GM18498 (cell line): ENCODE results near the gene ADIPOR2.
"Not testable (repeated sequence)": the region's sequence is repeated elsewhere in the genome, so short reads cannot be mapped to it uniquely, and the experiment has no call there.

Source experiments
- ATAC-seq: cut with Tn5 transposase; IDR thresholded peaks from one replicate; pipeline ENCODE4 v1.9.1; 2021; ENCODE audit warnings: mild to moderate bottlenecking, moderate library complexity; ENCODE audit not compliant: unreplicated experiment

The ADIPOR2 gene

GRCh38 chr12:1731019-1731687 is 40.3 kb downstream of the ADIPOR2 start:
- no peak for ATAC-seq

- not testable (repeated sequence) for ATAC-seq
These were observed 40.8 kb downstream of the ADIPOR2 start for GRCh38 chr12:1731688-1732078.

DNA sequence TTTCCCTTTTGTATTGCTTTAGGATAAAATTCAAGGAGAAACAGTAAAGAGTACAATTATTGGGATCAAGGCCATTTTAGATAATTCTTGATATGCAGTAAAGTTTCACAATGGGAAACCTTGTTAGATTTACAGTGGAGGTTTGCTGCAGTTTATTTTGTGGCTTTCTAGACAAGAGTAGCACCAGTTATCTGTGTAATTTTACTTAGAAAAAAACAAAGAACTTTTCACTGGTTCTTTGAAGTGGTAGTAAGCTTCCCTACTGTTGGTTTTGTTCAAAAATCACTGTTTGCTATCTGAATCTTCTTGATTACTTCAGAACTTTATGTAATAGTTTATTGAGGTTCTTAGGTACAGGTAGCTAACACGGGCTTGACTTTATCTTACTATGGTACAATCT is 42.0 kb downstream of the ADIPOR2 start:
- ATAC-seq, result no peak

GRCh38 chr12:1733712-1734111 is 42.8 kb downstream of the ADIPOR2 start:
- ATAC-seq, result not testable (repeated sequence)

- ATAC-seq, result no peak
These were observed 46.9 kb downstream of the ADIPOR2 start for GRCh38 chr12:1737652-1738286.

GRCh38 chr12:1738446-1738845 is 47.6 kb downstream of the ADIPOR2 start:
- ATAC-seq, result no peak

- no peak for ATAC-seq
These were observed 48.5 kb downstream of the ADIPOR2 start for GRCh38 chr12:1739368-1739767.

DNA sequence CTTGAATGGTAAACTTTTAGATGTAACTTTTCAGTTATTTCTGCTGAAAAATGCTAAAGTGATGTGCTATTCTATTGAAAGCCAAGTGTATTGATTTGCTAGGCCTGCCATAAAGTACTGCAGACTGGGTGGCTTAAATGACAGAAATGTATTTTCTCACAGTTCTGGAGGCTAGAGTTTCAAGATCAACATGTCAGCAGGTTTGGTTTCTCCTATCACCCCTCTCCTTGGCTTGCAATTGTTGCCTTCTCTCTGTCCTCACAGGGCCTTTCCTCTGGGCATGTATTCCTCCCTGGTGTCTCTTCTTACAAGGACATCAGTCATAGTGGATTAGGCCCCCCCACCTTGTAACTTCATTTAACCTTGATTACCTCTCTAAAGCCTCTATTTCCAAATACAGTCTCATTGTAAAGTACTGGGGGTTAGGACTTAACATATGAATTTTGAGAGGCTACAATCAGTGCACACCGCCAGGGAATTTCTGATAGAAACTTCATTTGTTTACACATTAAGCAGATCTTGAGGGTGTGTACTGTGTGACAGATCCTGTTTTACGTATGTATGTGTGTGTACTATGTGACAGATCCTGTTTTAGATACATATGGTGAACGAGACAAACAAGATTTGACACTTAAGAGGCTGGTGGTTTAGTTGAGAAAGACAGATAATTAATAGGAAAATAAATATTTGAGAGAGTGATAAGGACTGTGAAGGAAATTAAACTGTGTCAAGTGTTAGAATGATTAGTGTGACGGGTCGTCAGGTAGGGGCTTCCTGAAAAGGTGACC is 49.5 kb downstream of the ADIPOR2 start:
- ATAC-seq, result no peak

DNA sequence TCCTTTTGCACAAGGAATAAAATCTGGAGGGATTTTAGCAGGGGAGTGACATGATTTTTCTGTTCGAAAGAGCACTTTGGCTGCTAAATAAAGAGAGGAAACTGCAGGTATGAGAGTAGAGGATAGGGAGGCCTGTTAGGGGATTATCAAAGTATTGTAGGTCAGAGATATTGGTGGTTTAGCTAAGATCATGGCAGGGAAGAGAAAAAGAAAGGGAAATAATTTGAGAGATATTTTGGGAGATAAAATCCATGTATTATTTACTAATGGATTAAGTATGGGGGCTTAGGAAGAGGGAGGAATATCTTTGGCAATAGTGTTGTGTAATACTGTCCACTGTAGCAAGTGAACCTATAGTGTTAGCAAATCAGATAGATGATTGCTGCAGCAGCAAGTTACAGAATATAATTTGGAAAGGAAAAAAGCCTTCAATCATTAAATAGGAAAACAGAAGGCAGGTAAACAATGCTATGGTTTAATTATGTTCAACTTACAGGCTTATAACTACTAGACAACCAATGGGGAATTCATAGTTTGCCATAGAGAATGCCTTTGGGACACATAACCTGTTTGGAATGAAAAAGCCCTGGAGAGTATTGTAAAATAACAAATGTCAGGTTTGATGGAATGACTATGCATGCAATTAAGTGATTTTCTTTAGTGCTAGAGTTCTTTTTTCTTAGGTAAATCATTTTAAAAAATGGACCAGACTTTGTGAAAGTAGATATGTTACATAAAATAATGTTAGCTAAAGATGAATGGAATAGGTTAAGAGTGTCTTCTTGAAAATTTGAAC is 50.5 kb downstream of the ADIPOR2 start:
- no peak for ATAC-seq

- no peak for ATAC-seq
These were observed 54.1 kb downstream of the ADIPOR2 start for GRCh38 chr12:1744932-1745331.

DNA sequence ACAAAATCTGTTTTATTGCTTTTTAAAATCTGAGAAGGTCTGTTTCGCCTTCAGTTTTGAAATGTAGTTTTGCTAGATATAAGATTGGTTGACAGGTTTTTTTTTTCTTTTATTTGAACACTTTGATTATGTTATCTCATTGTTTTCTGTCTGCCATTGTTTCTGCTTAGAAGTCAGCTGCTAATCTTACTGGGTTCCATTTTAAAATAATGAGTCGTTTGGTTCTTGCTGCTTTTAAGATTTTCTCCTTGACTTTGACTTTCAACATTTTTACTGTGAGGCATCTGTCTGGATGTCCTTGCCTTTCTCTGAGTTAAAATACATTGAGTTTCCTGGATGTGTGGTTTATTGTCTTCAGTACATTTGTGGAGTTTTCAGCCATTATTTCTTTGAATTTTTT is 56.7 kb downstream of the ADIPOR2 start:
- ATAC-seq, result no peak

DNA sequence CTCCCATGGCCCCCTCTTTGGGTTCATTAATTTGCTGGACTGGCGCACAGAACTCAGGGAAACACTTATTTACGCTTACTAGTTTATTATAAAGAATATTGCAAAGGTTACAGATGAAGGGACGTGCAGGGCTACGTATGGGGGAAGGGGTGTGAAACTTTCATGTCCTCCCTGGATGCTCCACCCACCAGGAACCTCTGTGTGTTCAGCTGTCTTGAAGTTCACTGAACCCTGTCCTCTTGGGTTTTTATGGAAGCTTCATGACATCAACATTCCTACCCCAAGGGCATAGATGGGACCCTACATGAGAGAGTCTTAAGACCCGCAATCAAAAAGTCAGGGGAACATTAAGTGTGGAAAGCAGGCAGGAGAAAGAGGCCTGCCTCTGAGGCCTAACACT is 58.1 kb downstream of the ADIPOR2 start:
- no peak for ATAC-seq

DNA sequence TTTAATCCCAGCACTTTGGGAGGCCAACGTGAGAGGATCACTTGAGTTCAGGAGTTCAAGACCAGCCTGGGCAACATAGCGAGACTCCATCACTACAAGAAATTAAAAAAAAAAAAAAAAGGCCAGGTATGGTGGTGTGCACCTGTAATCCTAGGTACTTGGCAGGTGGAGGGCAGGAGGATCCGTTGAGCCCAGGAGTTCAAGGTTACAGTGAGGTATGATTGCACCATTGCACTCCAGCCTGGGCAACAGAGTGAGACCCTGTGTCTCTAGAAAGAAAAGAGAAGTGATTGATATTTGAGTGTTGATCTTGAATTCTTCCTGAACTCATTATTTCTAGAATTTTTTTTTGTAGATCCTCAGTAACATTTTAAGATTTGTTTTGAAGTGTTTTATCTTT is 59.4 kb downstream of the ADIPOR2 start:
- no peak for ATAC-seq

DNA sequence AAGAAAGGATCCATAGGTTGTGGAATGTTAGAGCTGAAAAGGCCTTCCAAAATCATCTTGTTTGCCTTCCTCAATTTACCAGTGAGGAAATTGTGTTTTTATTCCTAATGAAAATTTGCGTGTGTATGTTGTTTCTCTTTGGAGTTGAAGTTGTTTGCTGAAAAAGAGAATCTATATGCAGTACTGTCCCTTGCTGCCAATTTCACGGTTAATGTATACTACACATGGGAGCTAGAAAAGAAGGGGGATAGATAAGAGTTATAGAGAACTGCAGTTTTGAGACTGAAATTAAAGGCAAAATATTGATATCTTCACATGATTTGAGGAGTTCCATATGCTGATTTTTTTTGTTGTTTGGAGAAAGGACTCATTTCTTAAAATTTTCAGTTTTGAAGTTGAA is 67.5 kb downstream of the ADIPOR2 start:
- no peak for ATAC-seq

DNA sequence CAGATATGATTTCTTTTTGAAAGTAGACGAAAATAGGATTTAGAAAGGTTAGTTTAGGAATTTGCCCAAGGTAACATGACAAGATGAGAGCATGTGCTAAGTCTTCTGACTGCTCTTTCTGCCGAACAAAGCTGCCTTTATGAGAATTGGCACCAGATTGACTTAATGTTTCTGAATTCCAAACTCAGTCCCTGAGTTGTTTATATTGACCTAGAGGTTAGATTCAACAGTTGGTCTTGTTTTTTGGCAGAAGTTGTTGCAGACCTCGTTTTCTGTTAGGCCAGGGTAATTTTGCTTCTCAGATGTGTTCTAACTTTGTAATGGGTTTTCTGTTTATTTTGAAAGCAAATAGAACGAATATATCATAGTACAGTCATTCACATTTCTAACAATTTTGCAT is 68.0 kb downstream of the ADIPOR2 start:
- ATAC-seq, result no peak

- ATAC-seq, result no peak
These were observed 69.9 kb downstream of the ADIPOR2 start for GRCh38 chr12:1760566-1761382.

DNA sequence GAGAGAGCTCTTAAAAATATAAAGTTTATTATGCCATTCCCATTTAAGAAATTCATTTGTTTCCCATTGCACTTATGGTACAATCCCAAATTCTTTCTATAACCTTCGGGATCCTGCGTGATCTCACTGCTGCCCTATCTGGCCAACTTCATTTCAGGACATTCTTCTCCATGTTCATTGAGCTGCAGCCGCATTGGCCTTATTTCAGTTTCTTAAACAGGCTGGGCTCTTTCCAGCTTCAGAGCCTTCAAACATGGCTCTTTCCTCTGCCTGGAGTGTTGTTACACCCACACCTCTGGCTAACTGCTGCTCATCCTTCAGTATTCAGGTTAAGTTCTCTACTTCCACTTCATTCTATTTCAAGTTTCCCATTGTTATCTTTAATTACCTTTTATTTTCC is 71.0 kb downstream of the ADIPOR2 start:
- ATAC-seq, result no peak

DNA sequence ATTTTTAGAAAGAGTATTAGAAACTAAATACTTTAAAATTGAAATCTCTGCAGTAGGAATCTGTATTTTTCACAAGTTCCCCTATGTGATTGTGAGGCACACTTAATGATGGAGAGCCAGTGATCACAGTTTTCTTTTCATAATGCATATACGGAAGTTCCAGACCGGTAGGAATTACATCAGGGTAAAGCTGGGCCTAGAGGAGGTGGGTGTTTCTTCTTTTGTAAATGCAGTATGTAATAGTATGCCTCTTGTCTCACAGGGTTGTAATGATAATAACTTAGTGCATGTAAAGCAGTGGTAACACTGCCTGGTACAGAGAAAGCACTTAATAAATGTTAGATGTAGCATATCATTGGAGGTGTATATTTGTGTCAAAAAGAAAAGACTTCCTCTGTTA is 72.3 kb downstream of the ADIPOR2 start:
- no peak for ATAC-seq

- ATAC-seq, result no peak
These were observed 75.2 kb downstream of the ADIPOR2 start for GRCh38 chr12:1766110-1766509.

- no peak for ATAC-seq
These were observed 76.7 kb downstream of the ADIPOR2 start for GRCh38 chr12:1767407-1768090.
